Skin epidermis (tissue), 12 donors: ENCODE measurements around the gene RAB3C.
"Not testable (repeated sequence)": the region's sequence is repeated elsewhere in the genome, so short reads cannot be mapped to it uniquely, and the experiment has no call there.

Experiments used
- H3K27ac ChIP-seq, 21 experiments: fragments of 200-600 bp; sonication (generic) in 11 of 21; one replicate each; pipeline ENCODE4 v1.5.0; 2020; ENCODE audit warnings: mild to moderate bottlenecking in 3 of 21, inconsistent platforms in 2 of 21, moderate library complexity in 2 of 21
- H3K4me3 ChIP-seq, 7 experiments: fragments of 200-600 bp; sonication (generic) in 2 of 7; one replicate each; pipeline ENCODE4 v1.5.0; 2020; ENCODE audit warnings: inconsistent platforms in 2 of 7, mild to moderate bottlenecking in 2 of 7, moderate library complexity in 1 of 7

RAB3C gene, protein sequence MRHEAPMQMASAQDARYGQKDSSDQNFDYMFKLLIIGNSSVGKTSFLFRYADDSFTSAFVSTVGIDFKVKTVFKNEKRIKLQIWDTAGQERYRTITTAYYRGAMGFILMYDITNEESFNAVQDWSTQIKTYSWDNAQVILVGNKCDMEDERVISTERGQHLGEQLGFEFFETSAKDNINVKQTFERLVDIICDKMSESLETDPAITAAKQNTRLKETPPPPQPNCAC

DNA sequence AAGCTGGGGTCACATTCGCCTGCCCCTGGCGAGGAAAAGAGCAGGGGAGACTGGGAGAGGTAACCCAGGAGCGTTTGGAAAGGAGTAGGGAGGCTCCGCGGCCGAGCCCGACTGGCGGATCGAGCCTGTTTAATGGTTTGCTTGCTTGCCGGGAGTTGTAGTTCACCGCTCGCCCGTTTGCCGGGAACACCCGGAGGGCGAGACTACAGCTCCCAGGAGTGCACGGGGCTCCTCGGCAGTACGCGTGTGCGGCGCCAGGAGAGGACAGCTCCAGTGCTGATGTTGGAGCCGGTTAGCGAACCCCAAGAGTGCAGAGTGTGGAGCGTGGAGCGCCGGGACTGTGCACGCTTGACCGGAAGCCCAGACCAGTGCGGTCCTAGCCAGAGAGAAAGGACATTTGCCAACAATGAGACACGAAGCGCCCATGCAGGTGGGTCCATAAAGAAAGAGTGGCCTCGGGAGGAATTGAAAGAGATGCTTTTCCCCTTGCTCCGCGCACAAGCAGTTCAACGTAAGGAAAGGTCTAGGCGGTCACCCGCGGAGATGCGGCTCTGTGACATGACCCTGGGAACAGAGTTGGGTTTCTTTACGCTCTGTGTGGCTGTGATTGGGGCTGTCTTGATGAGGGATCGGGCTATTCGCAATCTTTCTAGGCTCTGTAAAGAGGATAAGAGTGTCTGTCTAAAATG lies at the start of gene RAB3C:
Gene RAB3C, plus strand, starts transcription at position 273 of the 689 bp plus-strand sequence. Its CDS starts 134 bp downstream, at position 407.
- H3K27ac ChIP-seq, result no peak within 1 kb of the TSS

DNA sequence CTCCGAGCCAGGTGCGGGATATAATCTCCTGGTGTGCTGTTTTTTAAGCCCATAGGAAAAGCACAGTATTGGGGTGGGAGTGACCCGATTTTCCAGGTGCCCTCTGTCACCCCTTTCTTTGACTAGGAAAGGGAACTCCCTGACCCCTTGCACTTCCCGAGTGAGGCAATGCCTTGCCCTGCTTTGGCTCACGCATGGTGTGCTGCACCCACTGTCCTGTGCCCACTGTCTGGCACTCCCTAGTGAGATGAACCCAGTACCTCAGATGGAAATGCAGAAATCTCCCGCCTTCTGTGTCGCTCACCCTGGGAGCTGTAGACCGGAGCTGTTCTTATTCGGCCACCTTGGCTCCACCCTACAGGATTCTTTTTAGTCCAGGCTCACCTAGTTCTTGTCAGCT lies 40.9 kb upstream of the RAB3C start:
- not testable (repeated sequence) for H3K27ac ChIP-seq, H3K4me3 ChIP-seq

More for the DNA sequence above, at the start of gene RAB3C:
- H3K4me3 ChIP-seq, result peak within 1 kb of the TSS; percentile 19 to 39 (median 30)

DNA sequence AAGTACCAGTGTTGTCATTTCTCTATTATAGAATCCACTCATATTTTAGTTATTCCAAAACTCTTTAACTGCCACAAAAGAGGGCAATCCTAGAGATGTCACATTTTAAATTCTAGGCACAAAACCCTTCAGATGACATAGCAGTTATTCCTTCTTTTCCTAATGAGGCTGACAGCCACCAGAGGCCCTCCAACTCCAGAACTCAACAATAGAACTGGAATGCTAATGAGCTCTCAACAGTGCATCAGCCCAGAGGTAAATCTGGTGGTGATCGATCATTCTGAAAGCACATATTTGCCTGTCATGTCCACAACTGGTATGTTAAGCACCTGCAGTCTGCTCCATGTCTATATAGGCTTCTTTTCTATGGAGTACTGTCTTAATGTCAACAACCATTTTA lies 40.2 kb upstream of the RAB3C start:
- H3K27ac ChIP-seq, result no peak overlapping the region
- no peak overlapping the region for H3K4me3 ChIP-seq

DNA sequence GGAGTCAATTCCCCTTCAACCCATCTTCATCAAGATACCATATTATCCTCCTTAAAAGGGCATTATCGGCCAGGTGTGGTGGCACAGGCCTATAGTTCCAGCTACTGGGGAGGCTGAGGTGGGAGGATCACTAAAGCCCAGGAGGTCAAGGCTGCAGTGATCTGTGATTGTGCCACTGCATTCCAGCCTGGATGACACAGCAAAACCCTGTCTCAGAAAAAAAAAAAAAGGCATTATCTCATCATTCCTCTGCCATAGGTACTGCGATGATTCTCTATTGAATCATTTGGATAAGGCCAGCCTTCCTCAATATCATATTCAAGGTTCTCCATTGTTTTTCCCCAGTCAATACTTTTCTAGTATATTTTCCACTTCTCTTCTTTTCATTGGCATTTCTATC lies 39.2 kb upstream of the RAB3C start:
- Histone ChIP-seq H3K4me3 (no peak overlapping the region), H3K27ac (no peak overlapping the region)

DNA sequence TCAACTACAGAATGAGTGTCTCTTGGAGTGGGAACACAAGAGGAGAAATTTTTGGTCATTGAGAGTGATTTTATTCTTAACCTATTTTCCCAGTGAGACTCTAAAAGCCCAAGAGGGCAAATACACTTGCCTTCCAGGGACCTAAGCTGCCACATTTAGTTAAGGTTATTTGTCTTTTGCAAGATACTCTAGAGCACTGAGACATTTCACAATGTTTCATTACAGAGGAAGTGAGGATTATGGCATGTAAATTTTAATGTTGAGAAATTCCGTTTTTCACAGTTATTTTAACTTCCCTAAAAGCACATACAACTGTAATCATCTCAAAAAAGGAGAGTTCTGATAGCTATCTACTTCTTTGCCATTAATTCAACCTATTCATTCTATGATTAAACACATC lies 38.7 kb upstream of the RAB3C start:
- H3K27ac ChIP-seq, result no peak overlapping the region
- H3K4me3 ChIP-seq, result no peak overlapping the region

DNA sequence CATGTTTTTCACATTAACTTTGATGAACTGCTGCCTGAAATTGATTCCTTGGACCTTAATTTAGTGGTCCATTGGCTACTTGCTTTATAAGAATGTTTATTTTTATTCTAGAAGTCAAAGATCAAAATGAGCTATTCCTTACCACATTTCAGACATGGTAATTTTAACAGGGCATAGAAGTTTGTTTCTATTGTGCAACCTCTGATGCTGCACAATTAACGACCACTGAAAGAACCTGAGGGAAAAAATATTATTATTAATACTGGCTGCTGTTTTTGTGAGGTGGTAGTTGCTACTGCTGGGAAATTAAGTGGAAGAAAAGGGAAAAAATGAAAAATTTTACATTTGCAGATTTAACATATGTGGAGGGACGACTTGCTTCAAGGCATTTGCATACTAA lies 37.9 kb upstream of the RAB3C start:
- Histone ChIP-seq H3K27ac (no peak overlapping the region), H3K4me3 (no peak overlapping the region)

DNA sequence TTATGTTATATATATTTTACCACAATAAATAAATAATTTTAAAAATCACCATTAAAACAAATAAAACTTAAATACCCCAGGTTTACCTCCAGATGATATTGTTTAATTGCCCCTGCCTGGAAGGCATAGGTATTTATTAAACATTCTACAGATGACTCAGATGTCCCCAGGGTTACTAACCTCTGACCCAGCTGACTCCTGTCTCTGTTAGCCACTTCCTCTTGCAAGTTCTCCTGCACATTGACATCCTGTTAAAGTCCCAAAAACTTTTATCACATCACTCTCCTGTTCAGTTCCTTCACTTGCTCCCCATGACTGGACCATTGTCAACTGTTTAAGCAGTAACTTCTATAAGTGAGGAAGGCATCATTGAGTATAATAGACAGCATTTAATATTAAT lies 37.0 kb upstream of the RAB3C start:
- Histone ChIP-seq H3K27ac (no peak overlapping the region), H3K4me3 (no peak overlapping the region)

DNA sequence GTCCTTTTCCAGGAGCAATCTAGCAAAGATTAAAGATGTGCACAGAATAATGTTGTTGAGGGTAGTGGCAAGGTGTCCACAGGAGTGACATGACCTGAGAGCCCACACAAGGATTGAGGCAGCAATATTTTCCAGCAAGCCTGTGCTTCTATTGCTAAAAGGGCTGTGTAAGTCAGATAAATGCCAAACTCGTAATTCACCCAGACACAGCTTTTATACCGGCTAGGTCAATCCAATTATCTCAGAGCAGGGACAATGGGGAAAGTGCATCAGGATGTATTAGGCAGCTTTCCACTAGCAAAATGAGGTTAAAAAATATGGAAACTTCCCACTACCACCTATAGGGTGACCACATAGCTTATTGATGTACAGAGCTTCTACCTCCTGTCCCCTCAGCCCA lies 34.8 kb upstream of the RAB3C start:
- Histone ChIP-seq H3K27ac (no peak overlapping the region), H3K4me3 (no peak overlapping the region)

DNA sequence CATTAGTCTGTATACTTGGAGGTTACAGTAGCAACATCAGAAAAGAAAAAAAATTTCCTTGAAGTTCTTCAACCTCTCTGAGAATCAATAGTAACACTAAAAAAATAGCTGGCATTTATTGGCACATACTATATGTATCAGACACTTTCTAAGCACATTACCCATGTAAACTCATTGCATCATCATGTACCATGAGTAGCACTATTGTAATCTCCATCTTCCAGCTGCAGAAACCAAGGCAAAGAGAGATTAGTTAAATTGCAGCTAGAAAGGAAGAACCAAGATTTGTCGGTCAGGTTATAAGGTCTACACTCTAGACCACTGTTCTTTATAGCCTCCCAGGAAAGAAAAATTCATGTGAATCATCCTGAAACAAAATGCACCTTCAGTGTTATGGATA lies 31.4 kb upstream of the RAB3C start:
- Histone ChIP-seq H3K4me3 (no peak overlapping the region), H3K27ac (no peak overlapping the region)

DNA sequence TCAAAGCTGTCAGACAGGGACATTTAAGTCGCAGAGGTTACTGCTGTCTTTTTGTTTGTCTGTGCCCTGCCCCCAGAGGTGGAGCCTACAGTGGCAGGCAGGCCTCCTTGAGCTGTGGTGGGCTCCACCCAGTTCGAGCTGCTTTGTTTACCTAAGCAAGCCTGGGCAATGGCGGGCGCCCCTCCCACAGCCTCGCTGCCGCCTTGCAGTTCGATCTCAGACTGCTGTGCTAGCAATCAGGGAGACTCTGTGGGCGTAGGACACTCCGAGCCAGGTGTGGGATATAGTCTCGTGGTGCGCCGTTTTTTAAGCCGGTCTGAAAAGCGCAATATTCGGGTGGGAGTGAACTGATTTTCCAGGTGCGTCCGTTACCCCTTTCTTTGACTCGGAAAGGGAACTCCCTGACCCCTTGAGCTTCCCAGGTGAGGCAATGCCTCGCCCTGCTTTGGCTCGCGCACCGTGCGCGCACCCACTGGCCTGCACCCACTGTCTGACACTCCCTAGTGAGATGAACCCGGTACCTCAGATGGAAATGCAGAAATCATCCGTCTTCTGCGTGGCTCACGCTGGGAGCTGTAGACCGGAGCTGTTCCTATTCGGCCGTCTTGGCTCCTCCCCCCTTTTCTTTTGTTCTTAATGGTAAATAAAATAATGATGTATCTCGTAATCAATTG lies 25.1 kb upstream of the RAB3C start:
- H3K27ac ChIP-seq, H3K4me3 ChIP-seq: not testable (repeated sequence)

DNA sequence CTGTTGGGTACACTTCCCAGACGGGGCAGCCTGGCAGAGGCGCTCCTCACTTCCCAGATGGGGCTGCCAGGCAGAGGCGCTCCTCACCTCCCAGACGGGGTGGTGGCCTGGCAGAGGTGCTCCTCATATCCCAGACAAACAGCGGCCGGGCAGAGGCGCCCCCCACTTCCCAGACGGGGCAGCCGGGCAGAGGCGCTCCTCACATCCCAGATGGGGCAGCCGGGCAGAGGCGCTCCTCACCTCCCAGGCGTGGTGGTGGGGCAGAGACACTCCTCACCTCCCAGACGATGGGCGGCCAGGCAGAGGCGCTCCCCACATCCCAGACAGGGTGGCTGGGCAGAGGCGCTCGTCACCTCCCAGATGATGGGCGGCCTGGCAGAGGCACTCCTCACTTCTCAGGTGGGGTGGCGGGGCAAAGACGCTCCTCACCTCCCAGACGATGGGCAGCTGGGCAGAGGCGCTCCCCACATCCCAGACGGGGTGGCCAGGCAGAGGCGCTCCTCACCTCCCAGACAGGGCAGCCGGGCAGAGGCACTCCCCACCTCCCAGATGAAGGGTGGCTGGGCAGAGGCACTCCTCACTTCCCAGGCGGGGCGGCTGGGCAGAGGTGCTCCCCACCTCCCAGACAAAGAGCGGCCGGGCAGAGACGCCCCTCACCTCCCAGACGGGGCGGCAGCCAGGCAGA lies 19.7 kb upstream of the RAB3C start:
- not testable (repeated sequence) for H3K4me3 ChIP-seq, H3K27ac ChIP-seq

DNA sequence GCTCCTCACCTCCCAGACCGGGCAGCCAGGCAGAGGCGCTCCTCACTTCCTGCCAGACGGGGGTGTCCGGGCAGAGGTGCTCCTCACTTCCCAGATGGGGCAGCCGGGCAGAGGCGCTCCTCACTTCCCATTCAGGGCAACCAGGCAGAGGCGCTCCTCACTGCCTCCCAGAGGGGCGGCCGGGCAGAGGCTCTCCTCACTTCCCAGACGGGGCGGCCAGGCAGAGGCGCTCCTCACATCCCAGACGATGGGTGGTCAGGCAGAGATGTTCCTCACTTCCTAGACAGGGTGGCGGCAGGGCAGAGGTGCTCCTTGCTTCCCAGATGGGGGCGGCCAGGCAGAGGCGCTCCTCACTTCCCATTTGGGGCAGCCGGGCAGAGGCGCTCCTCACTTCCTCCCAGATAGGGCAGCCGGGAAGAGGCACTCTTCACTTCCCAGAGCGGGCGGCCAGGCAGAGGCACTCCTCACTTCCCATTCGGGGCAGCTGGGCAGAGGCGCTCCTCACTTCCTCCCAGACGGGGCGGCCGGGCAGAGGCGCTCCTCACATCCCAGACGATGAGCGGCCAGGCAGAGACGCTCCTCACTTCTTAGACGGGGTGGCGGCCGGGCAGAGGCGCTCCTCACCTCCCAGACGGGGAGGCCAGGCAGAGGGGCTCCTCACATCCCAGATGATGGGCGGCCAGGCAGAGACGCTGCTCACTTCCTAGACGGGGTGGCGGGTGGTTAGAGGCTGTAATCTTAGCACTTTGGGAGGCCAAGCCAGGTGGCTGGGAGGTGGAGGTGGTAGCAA lies 18.6 kb upstream of the RAB3C start:
- not testable (repeated sequence) for H3K4me3 ChIP-seq

DNA sequence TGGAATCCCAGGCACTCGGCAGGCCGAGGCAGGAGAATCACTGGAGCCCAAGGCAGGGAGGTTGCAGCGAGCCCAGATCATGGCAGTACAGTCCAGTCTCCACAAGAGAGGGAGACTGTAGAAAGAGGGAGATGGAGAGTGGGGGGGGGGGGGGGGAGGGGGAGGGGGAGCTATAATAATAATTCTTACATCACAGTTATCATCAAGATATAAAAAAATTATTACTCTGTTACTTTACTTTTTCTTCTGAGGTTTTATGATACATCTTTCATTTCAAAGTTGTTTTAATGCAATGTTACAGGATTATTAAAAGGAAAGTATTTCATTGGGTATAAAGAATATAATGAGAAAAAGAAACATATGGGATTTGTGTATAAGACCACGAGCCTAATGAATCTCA lies 17.8 kb upstream of the RAB3C start:
- Histone ChIP-seq H3K4me3 (no peak overlapping the region), H3K27ac (no peak overlapping the region)

More for the DNA sequence above, 18.6 kb upstream of the RAB3C start:
- H3K27ac ChIP-seq, result not testable (repeated sequence)

DNA sequence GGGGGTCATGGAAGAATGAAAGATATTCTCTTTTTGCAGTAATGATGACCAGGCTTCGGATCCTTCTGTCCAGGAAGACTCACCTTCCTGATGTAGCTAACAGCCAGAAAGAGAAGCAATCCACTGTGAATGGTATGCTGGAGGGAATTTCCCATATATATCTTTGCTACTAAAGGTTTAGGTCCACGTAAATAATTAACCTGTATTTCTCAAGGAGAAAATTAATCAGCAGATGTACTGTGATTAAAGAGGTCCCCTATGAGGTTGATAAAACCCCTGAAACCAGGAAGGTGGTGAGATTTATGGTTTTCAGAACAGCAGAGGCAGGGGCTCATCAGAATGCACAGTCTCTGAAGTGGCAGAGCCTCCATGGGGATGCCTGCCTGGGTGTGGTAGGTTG lies 11.4 kb upstream of the RAB3C start:
- H3K27ac ChIP-seq, result no peak overlapping the region
- no peak overlapping the region for H3K4me3 ChIP-seq

DNA sequence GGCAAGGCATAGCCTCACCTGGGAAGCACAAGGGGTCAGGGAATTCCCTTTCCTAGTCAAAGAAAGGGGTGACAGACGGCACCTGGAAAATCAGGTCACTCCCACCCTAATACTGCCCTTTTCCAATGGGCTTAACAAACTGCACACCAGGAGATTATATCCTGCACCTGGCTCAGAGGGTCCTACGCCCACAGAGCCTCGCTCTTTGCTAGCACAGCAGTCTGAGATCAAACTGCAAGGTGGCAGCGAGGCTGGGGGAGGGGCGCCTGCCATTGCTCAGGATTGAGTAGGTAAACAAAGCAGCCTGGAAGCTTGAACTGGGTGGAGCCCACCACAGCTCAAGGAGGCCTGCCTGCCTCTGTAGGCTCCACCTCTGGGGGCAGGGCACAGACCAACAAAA lies 9.9 kb upstream of the RAB3C start:
- H3K4me3 ChIP-seq, H3K27ac ChIP-seq: not testable (repeated sequence)

DNA sequence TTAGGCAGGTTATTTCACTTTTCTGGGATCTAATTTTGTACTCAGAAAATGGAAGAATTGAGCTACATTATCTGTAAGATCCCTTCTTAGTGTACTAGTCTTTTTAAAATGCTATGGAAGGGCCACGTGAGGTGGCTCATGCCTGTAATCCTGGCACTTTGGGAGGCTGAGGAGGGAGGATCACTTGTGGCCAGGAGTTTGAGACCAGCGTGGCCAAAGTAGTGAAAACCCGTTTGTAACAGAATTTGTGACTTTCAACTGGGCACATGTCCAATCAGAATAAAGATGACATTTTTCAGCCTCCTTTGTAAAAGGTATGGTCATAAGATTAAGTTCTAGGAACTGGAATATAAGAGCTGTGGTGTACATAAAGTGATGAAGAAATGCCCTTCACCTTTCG lies 3.1 kb upstream of the RAB3C start:
- H3K4me3 ChIP-seq, result no peak overlapping the region
- H3K27ac ChIP-seq, result no peak overlapping the region

DNA sequence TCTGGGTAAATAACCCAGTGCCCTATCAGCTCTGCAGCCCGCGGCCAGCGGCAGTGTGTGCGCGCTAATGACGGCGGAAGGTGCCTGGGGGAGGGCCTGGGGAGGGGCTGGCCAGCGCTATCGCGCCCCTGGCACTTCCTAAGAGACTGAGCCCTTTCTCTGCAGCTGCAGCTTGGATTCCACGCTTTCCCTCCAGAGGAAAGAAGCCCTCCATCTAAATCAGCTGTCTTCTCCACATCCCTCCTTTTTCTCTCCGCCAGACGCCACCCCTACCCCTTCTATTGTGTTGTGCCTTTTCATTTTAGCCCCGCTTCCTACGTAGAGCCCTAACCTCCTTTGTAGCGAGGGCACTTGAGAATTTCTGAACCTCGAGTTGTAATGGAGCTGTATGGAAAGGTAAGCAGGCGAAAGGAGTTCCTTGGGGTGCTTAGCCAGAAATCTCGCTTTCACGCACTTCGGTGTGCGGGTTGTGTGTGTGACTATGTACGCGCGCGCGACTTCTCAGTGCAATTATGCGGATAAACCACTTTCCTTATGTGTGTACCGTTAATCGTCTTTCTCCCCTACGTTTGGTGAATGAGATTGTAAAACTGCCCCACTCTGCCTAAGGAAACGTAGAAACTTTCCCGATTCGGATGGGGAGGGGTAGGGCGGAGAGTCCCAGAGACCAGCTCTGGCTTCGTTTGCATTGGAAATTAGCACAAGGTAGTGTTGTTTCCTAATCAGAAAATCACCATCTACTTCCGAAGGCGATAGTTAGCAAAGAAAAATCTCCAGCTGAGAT lies 664 bp upstream of the RAB3C start:
- H3K27ac ChIP-seq, result no peak overlapping the region
- peak overlapping the region; percentile 19 to 39 (median 30) for H3K4me3 ChIP-seq

DNA sequence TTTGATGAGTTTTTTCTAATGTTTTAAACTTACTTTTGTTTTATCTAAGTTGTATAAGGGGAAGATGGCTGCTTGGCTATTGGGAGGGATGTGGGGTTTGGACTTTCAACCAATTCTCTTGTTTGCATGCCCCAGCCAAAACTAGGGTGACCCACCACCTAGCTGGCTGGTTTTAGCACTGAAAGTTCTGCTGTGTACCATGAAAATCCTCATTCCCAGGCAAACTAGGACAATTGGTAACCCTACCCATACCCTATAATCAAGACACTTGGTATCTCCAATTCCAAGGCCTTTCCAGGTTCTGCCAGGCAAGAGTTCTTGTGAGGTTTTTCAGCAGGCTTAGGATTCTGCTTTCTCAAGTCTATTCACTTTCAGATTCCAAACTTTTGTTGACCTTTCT lies 13.1 kb downstream of the RAB3C start:
- H3K4me3 ChIP-seq, result no peak overlapping the region

DNA sequence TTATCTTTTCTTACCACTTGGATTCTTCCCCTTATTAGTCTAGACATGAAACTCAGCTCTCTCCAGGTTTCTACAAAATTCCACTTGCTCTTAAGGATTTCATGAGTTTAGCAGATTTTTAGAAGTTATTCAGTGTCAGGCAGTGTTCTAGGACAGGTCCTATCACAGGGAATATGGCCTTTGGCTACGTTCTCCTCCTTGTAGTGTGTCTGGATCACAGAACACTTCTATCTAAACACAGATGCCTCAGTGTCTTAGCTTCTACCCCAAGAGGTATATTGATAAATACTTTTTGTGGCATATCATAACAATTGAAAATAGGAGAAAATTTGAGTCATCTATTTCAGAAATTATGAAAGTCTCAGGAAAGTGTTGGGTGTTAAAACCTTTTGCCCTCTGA lies 15.6 kb downstream of the RAB3C start:
- no peak overlapping the region for H3K4me3 ChIP-seq
- H3K27ac ChIP-seq, result no peak overlapping the region

More for the DNA sequence above, 13.1 kb downstream of the RAB3C start:
- no peak overlapping the region for H3K27ac ChIP-seq
